HepG2 (cell line): ENCODE results near the gene LAMP2. TPM values are rescaled to one million over a fixed set of nuclear protein-coding genes. Genes with fewer than 3 reads are reported as not detected.

Source experiments
- ARID5B ChIP-seq: IDR thresholded peaks from 2 replicates; pipeline ENCODE4 v1.4.0; 2020; ENCODE audit warnings: mild to moderate bottlenecking, missing genetic modification reagents
- ATF7 ChIP-seq, 2 experiments: fragments of 450-650 bp in 1 of 2; sonication (generic) in 1 of 2; formaldehyde crosslinking in 1 of 2; IDR thresholded peaks; 2 replicates each; pipeline versions ENCODE4 v1.4.0 to v1.6.1; 2016 to 2020; ENCODE audit warnings: antibody characterized with exemption in 1 of 2, mild to moderate bottlenecking in 1 of 2, missing genetic modification reagents in 1 of 2
- CHCHD3 ChIP-seq: sonication (generic); formaldehyde crosslinking; IDR thresholded peaks from 2 replicates; pipeline ENCODE4 v1.8.0; 2022; ENCODE audit warnings: mild to moderate bottlenecking, missing genetic modification reagents, moderate library complexity
- ETS1 ChIP-seq: sonication (generic); formaldehyde crosslinking; IDR thresholded peaks from 2 replicates; pipeline ENCODE4 v1.4.0; 2020; ENCODE audit warnings: missing genetic modification reagents
- FLYWCH1 ChIP-seq: sonication (generic); formaldehyde crosslinking; IDR thresholded peaks from 2 replicates; pipeline ENCODE4 v1.8.1; 2023; ENCODE audit warnings: mild to moderate bottlenecking, missing genetic modification reagents
- FOXP1 ChIP-seq, 2 experiments: fragments of 450-650 bp in 1 of 2; IDR thresholded peaks; 2 replicates each; pipeline ENCODE4 v1.6.1; 2017 to 2018; ENCODE audit warnings: antibody characterized with exemption in 1 of 2
- GFI1 ChIP-seq: sonication (generic); formaldehyde crosslinking; IDR thresholded peaks from 2 replicates; pipeline ENCODE4 v1.5.0; 2020; ENCODE audit warnings: missing genetic modification reagents, mild to moderate bottlenecking, borderline replicate concordance
- HDAC1 ChIP-seq: sonication (generic); formaldehyde crosslinking; IDR thresholded peaks from 2 replicates; pipeline ENCODE4 v1.5.1; 2020; ENCODE audit warnings: mild to moderate bottlenecking, missing genetic modification reagents
- HNF4G ChIP-seq, 2 experiments: sonication (generic) in 1 of 2; formaldehyde crosslinking in 1 of 2; IDR thresholded peaks; 2 replicates each; pipeline versions ENCODE4 v1.4.0 to v1.6.1; 2011 to 2020; ENCODE audit warnings: borderline replicate concordance in 2 of 2, low read depth in 2 of 2, mild to moderate bottlenecking in 2 of 2, low read length in 1 of 2, missing genetic modification reagents in 1 of 2, moderate library complexity in 1 of 2
- KLF9 ChIP-seq: IDR thresholded peaks from 2 replicates; pipeline ENCODE4 v1.6.1; 2016; ENCODE audit warnings: low read depth
- MYPOP ChIP-seq: sonication (generic); formaldehyde crosslinking; IDR thresholded peaks from 2 replicates; pipeline ENCODE4 v1.8.1; 2023; ENCODE audit warnings: mild to moderate bottlenecking, moderate library complexity, missing genetic modification reagents
- PBX2 ChIP-seq: IDR thresholded peaks from 2 replicates; pipeline ENCODE4 v1.6.1; 2016; ENCODE audit warnings: control low read depth
- RBM22 ChIP-seq: fragments of 200-400 bp; formaldehyde crosslinking; optimal IDR thresholded peaks from 2 replicates; pipeline ENCODE3; 2017; ENCODE audit warnings: mild to moderate bottlenecking, low read length, moderate library complexity
- SMAD3 ChIP-seq: sonication (generic); formaldehyde crosslinking; IDR thresholded peaks from 2 replicates; pipeline ENCODE4 v1.4.0; 2020; ENCODE audit warnings: missing genetic modification reagents
- ZBTB42 ChIP-seq: sonication (generic); formaldehyde crosslinking; IDR thresholded peaks from 2 replicates; pipeline ENCODE4 v1.5.0; 2020; ENCODE audit warnings: mild to moderate bottlenecking, missing genetic modification reagents
- ZNF33A ChIP-seq: sonication (generic); formaldehyde crosslinking; IDR thresholded peaks from 2 replicates; pipeline ENCODE4 v1.5.1; 2020; ENCODE audit warnings: missing genetic modification reagents, mild to moderate bottlenecking, moderate library complexity, borderline replicate concordance
- ZNF556 ChIP-seq: sonication (generic); formaldehyde crosslinking; IDR thresholded peaks from 2 replicates; pipeline ENCODE4 v1.4.0; 2020; ENCODE audit warnings: mild to moderate bottlenecking, missing genetic modification reagents, borderline replicate concordance
- ZNF567 ChIP-seq: sonication (generic); formaldehyde crosslinking; IDR thresholded peaks from 2 replicates; pipeline ENCODE4 v1.8.1; 2023; ENCODE audit warnings: mild to moderate bottlenecking, missing genetic modification reagents, borderline replicate concordance
- ZXDC ChIP-seq: sonication (generic); formaldehyde crosslinking; IDR thresholded peaks from 2 replicates; pipeline ENCODE4 v1.5.0; 2020; ENCODE audit warnings: mild to moderate bottlenecking, missing genetic modification reagents
- polyA plus RNA-seq, 8 experiments: library from polyadenylated mRNA; depleted of rRNA in 3 of 8; stranded (reverse) in 7 of 8; unstranded in 1 of 8; fragments of >200 nt; fragmentation: Illumina TruSeq in 4 of 8; extraction: Trizol in 4 of 8; gene quantifications; 2 replicates each; pipeline versions ENCODE4 v1.2.1 to v1.2.3, GENCODE V29; 2011 to 2016; ENCODE audit warnings: low read depth in 4 of 8, missing spikeins in 1 of 8, mixed read lengths in 1 of 8; ENCODE audit not compliant: insufficient read depth in 1 of 8
- total RNA-seq, 5 experiments: library from RNA; depleted of rRNA; stranded (reverse); fragments of >200 nt; fragmentation: Illumina TruSeq; extraction: Trizol; gene quantifications; 2 replicates each; pipeline ENCODE4 v1.2.3, GENCODE V29; 2016; ENCODE audit warnings: low read depth in 1 of 5

LAMP2 gene
- total and polyA plus RNA-seq, 2 of the 13 experiments (the other 11 are each of a cell fraction or from before 2014, with no cell fraction given) = 127 to 170 TPM

GRCh38 chrX:120512627-120513026, 43.5 kb upstream of the LAMP2 start (continued):
- TF ChIP-seq MYPOP (CRISPR knock-in tag) (no peak), KLF9 (no peak), HNF4G (IDR thresholded peaks at IDR 0.05; ENCODE audit: borderline replicate concordance, low read depth, low read length) (no peak), HNF4G (CRISPR knock-in tag; IDR thresholded peaks at IDR 0.05; ENCODE audit: borderline replicate concordance, low read depth) (no peak), HDAC1 (CRISPR knock-in tag) (no peak), ZNF567 (CRISPR knock-in tag) (no peak), RBM22 (no peak), ZXDC (CRISPR knock-in tag) (no peak), ETS1 (CRISPR knock-in tag) (no peak), CHCHD3 (no peak), PBX2 (CRISPR knock-in tag) (no peak), SMAD3 (CRISPR knock-in tag) (no peak), ARID5B (CRISPR knock-in tag) (0 out of 2 replicates have a peak, but pooled peaks have one; percentile 12), GFI1 (CRISPR knock-in tag) (no peak), ZBTB42 (CRISPR knock-in tag) (no peak), ZNF33A (CRISPR knock-in tag) (no peak), FOXP1 (IDR thresholded peaks at IDR 0.05) (no peak), FOXP1 (CRISPR knock-in tag; IDR thresholded peaks at IDR 0.05) (no peak), ATF7 (IDR thresholded peaks at IDR 0.05) (no peak), ATF7 (CRISPR knock-in tag; IDR thresholded peaks at IDR 0.05) (no peak), FLYWCH1 (CRISPR knock-in tag) (no peak), ZNF556 (CRISPR knock-in tag) (no peak)
